Measurements from ENCODE around the gene TBC1D10A. TPM values are rescaled to one million over a fixed set of nuclear protein-coding genes. Genes with fewer than 3 reads are reported as not detected.

TBC1D10A gene
- total RNA-seq, 1 experiment from 2014 or later, result 11.1 TPM

DNA sequence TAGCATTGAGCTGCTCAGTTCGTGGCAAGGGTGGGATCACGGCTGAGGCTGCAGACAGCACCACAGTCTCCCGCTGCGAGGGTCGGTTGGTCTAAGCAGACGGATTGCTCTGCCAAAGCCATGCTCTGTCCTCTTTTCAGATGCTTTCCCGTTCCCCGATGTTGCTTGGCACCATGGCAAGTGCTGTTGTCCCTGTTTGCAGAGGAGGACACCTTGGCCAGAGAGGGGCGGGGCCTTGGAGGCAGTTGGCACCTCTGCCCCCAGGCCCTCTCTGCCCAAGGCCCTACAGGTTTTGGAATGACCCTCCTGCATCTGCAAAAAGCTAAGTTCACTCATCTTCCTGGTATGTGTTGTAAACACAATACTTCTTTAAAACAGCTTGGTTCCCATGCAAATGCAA, 41.7 kb upstream of the TBC1D10A start (continued):
- no peak for TF ChIP-seq ARID4B (CRISPR knock-in tag; IDR thresholded peaks at IDR 0.05; ENCODE audit: borderline replicate concordance)
- no peak for TF ChIP-seq ATF3 (CRISPR knock-in tag; conservative IDR thresholded peaks at IDR 0.05)
- no peak for TF ChIP-seq FOXP1 (CRISPR knock-in tag; IDR thresholded peaks at IDR 0.05; ENCODE audit: borderline replicate concordance)

- Mint-ChIP-seq H3K27ac (no peak overlapping the region), H3K27me3 (ENCODE audit: low read depth) (no peaks in the 10 kb centered on the region), H3K4me1 (peaks cover 17% of the 10 kb centered on the region), H3K4me3 (no peak overlapping the region), H3K36me3 (no peaks in the 10 kb centered on the region), H3K9me3 (no peaks in the 10 kb centered on the region)
- no peak for DNase-seq (ENCODE audit: low spot score)
- ATAC-seq, result no peak
- TF ChIP-seq, protein P1, sequence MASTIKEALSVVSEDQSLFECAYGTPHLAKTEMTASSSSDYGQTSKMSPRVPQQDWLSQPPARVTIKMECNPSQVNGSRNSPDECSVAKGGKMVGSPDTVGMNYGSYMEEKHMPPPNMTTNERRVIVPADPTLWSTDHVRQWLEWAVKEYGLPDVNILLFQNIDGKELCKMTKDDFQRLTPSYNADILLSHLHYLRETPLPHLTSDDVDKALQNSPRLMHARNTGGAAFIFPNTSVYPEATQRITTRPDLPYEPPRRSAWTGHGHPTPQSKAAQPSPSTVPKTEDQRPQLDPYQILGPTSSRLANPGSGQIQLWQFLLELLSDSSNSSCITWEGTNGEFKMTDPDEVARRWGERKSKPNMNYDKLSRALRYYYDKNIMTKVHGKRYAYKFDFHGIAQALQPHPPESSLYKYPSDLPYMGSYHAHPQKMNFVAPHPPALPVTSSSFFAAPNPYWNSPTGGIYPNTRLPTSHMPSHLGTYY (CRISPR knock-in tag; IDR thresholded peaks at IDR 0.05), result no peak
- no peak for TF ChIP-seq ZNF532 (CRISPR knock-in tag; IDR thresholded peaks at IDR 0.05; ENCODE audit: borderline replicate concordance)
- TF ChIP-seq TCF7 (CRISPR knock-in tag; IDR thresholded peaks at IDR 0.05; ENCODE audit: low read depth), result no peak
- CTCF ChIA-PET, result interaction anchor here (0.8 kb wide), 1 partner anchor 22 kb away, joined by 3 read pairs; the partner anchor contains the start of gene RNF215
- POLR2A ChIA-PET, result no interaction called here
Measured at GRCh38 chr22:30365891-30366290, 39.1 kb upstream of the TBC1D10A start.

- ChIA-PET POLR2A (interaction anchor here (0.6 to 0.9 kb wide), 4 partner anchors 9 to 607 kb away, joined by 3 to 6 read pairs (median 4); partner anchors contain the start of gene CASTOR1), CTCF (interaction anchor here (0.5 to 2.4 kb wide), 9 partner anchors 12 to 82 kb away, joined by 3 to 17 read pairs (median 5); partner anchors contain the start of genes CASTOR1, RNF215 and SEC14L2)
- Mint-ChIP-seq H3K4me1 (peaks cover 25% of the 10 kb centered on the region), H3K36me3 (no peaks in the 10 kb centered on the region), H3K4me3 (no peak overlapping the region), H3K9me3 (no peaks in the 10 kb centered on the region), H3K27me3 (ENCODE audit: low read depth) (no peaks in the 10 kb centered on the region), H3K27ac (peak overlapping the region; percentile 91)
- ATAC-seq (peak; percentile 89), DNase-seq (ENCODE audit: low spot score) (peak; percentile 67)
- TF ChIP-seq ZNF671 (CRISPR knock-in tag; IDR thresholded peaks at IDR 0.05) (no peak), ZNF138 (CRISPR knock-in tag; conservative IDR thresholded peaks at IDR 0.05) (no peak), ZNF317 (CRISPR knock-in tag; IDR thresholded peaks at IDR 0.05; ENCODE audit: borderline replicate concordance, low read depth) (no peak), TP53 (CRISPR knock-in tag; IDR thresholded peaks at IDR 0.05) (0 out of 2 replicates have a peak, but pooled peaks have one; percentile 27), ETV6 (CRISPR knock-in tag; IDR thresholded peaks at IDR 0.05) (0 out of 2 replicates have a peak, but pooled peaks have one; percentile 39)
Measured at GRCh38 chr22:30362651-30363281, 36.0 kb upstream of the TBC1D10A start.
